Measurements from ENCODE around the gene TNFRSF11A.

TNFRSF11A gene

GRCh38 chr18:62345909-62346308 lies 20.8 kb downstream of the TNFRSF11A start:
- DNase-seq: no peak

DNA sequence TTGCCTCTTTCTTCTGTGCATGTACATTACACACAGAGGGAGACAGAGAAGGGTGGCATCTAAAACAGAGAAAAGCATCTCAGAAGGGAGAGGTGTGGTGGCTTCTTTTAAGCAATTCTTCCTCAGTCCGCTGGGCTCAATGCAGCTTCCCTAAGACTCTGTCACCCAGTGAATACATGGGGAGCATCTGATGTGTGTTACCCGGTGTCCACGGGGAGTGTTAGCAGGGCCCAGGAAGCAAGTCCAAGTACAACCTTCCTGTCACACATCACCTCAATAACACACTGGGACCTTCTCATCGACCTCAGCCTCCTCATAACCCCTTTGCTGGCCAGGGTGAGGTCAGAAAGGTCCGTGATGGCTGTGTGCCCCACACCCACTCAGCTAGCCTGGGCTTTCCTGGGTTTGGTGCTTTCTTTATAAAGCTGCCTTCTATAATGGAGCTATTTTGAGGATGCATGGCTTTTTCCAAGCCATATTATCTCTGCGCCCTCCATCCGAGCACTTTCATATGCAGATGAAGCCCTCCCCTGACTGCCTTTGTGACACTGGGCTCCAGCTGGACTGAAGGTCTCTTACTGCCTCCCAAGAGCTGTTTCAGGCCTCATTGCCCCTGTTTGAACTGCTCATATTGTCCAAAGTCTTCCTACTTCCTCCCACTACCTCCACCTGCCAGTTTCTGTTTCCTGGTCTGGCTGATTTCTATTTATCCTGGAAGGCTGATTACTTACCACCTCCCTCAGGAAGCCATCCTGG lies 21.4 kb downstream of the TNFRSF11A start:
- DNase-seq: no peak

DNA sequence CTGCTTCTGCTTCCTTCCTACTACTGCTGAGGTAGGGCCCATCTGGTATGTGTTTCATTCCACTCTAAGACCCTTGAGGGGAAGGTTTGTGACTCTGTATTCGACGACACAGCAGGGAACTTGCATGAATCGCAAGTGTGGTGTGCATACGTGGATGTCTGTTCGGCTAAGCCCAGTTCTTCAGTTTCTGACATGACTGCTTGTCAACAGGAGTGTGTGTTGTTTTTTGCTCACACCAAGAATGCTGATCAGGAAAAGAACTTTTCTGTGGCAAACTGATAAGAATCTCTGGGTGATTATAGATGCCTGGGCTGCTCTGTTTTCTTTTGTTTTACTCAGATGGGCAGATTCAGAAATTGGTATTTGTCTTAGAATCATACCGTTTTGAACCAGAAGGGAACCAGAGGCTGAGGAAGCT lies 22.0 kb downstream of the TNFRSF11A start:
- no peak for DNase-seq

DNA sequence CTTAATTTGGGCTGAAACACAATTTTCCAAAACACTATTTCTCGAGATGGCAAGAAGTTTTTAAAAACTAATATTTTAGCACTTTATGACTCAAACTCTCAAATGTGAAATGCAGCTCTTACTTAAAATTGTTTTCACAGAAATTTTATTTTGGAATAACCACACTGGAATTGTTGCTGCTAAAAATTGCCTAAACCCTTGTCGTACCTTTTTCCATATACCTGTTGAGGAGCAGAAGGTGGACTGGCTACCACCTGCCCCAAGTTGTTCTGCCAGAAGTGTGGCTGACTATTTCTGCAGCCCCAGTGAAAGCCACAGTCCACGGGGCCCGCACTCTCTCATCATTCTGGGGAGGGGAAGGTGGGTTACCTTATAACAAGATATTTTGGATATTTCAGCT lies 23.4 kb downstream of the TNFRSF11A start:
- no peak for DNase-seq

GRCh38 chr18:62353170-62353569 lies 28.1 kb downstream of the TNFRSF11A start:
- DNase-seq: no peak

DNA sequence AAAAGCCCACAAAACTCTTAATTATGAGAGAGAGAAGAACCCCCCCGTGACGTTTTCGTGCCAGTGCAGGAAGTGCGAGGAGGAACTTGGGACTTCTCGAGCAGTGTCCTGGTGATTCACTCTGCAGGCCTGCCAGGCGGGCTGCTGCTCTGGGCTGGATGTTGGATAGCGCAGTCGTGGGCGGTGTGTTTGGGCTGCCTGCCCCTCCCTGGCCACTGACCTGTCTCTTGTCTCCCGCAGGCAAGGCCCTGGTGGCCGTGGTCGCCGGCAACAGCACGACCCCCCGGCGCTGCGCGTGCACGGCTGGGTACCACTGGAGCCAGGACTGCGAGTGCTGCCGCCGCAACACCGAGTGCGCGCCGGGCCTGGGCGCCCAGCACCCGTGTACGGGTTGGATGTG lies 29.0 kb downstream of the TNFRSF11A start:
- DNase-seq: no peak

GRCh38 chr18:62357079-62357719 lies 32.1 kb downstream of the TNFRSF11A start:
- no peak for DNase-seq

DNA sequence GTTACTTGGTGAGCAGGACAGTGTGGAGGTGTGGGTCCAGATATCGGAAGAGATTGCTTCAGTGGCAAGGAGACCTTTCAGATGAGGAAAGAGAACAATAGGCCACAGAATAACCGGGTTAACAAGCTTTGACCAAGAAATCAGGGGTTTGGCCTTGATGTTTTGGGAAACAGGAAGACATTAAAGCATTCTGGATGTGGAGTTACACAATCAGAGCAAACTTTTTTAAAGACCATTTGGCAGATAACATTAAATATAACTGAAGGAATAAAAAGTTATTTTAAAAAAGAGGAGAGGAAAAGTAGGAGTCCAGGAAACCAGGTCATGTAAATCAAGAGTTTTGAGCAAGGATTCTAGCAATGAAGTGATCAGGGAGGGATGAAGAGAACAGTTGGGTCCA lies 35.7 kb downstream of the TNFRSF11A start:
- DNase-seq: no peak

DNA sequence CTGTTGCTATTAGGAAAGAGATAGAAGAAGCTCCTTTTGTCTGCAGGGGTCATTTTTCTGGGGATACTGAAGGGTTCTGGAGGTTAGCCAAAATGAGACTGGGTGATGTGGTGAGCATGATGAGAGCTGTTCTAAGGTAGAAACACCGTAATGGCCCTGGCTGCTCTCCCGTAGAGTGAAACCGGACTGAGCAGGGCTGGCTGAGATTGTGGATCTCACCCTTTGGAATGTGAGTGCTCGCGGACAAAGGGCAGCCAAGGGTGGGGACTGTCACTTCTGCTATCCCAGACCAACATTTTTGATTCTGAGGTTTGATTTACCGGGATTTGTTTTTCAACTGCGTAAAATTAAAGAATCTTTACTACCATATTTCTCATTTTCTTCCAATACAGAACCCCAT lies 36.2 kb downstream of the TNFRSF11A start:
- DNase-seq: no peak

GRCh38 chr18:62364558-62364957 lies 39.4 kb downstream of the TNFRSF11A start:
- DNase-seq: no peak

- DNase-seq: no peak
Measured at GRCh38 chr18:62365420-62365819, 40.3 kb downstream of the TNFRSF11A start.

DNA sequence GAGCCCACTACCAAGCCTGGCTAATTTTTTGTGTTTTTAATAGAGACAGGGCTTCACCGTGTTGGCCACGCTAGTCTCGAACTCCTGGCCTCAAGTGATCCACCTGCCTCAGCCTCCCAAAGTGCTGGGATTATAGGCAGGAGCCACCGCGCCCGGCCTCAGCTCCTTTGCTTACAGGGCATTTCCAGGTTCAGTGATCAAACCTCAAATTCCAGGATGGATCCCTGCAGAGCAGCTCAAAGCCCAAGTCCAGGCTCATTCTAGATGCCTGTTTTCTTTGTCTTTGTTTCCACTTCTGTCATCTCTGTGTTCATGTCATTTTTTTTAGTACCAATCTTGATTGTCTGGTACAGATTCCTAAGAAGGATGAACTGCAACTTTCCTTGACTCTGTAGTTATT lies 41.9 kb downstream of the TNFRSF11A start:
- DNase-seq: no peak

DNA sequence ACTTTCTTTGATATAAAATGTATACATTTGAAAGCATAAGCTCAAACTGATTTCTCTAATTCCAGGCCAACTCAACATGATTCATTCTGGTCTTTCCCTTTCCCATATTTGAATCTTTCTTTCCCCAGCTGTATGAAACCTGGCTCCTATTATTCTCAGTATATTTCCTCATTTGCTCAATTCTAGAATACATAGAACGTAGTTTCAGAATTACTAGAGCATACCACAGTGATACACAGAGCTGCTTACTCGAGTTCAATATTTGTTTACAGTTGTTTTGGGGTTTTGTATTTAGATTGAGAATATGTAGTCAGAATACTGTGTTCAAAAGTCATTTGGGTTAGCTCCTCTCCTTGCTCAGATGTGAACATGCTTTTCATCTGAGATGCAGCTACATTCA lies 43.0 kb downstream of the TNFRSF11A start:
- DNase-seq: no peak

DNA sequence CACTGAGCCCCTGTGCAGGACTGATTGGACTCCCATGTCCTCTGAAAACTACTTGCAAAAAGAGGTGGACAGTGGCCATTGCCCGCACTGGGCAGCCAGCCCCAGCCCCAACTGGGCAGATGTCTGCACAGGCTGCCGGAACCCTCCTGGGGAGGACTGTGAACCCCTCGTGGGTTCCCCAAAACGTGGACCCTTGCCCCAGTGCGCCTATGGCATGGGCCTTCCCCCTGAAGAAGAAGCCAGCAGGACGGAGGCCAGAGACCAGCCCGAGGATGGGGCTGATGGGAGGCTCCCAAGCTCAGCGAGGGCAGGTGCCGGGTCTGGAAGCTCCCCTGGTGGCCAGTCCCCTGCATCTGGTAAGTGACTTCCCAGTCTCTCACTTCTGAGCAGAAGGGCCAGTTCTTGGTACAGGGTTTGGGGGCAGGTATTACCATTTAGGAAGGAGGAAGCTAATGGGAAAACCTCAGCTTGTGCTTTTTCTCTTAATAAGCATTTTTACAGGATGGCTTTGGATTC lies 44.1 kb downstream of the TNFRSF11A start:
- DNase-seq: no peak

- no peak for DNase-seq
Measured at GRCh38 chr18:62370366-62370765, 45.3 kb downstream of the TNFRSF11A start.

- DNase-seq: no peak
Measured at GRCh38 chr18:62371436-62371835, 46.3 kb downstream of the TNFRSF11A start.

- DNase-seq: no peak
Measured at GRCh38 chr18:62372156-62372555, 47.0 kb downstream of the TNFRSF11A start.

- no peak for DNase-seq
Measured at GRCh38 chr18:62372882-62373281, 47.8 kb downstream of the TNFRSF11A start.

DNA sequence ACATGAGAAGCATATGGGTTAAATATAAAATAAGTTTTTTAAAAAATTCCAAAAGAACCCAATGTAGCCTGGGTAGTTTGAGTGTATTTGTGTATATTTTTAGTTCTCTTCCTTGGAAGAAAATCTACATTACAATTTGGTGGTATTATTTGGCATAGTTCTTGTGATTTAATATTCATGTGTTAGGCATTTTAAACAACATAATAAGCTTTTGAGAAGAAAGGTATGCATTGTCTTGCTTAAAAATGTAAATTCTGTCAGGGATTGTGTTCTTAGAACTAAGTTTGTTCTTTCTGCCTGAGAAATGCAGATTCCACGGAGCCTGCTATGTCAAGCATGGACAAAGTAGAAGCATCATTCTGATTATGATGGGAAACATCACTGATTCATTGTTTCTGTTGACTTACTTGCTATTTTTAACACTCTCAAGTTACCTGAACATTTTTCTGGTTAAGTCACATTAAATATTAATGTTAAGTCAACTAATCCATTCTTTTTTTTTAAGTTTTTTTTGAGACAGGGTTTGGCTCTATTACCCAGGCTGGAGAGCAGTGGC lies 49.4 kb downstream of the TNFRSF11A start:
- no peak for DNase-seq

GRCh38 chr18:62377131-62377807 lies 52.2 kb downstream of the TNFRSF11A start:
- no peak for DNase-seq

DNA sequence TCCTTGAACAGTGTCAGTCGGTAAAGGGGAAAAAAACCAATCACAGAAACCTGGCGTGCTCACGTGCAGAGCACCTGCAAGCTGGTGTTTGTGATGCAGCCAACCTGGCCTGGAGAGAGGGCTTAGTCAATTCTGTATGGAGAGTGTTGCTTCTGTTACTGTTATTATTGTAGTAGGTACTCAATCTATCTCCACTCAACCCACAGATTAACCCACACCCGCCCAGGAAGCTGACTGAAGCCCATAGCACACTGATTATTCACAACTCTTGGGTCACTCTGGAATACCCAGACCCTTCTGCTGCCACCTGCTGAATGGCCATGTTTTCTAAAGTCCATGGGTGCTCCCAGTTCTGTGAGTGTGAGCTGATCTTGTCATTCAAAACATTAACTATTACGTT lies 53.9 kb downstream of the TNFRSF11A start:
- DNase-seq: no peak

DNA sequence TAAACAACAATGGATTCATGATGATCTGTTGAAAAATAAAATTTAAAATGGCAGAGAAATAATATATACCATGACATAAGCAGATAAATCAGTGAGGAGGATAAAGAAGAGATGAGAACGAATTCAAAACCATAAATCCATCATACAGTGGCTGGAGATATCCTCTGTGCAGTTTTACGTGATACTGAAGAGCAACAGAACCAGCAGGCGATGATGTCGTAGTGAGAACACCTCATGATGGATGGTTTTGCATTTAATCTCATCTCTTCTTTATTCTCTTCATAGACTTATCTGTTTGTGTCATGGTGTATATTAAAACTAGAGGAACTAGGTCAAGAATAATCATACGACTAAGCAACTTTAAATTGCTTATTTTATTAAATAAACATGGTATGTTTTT lies 56.3 kb downstream of the TNFRSF11A start:
- no peak for DNase-seq

DNA sequence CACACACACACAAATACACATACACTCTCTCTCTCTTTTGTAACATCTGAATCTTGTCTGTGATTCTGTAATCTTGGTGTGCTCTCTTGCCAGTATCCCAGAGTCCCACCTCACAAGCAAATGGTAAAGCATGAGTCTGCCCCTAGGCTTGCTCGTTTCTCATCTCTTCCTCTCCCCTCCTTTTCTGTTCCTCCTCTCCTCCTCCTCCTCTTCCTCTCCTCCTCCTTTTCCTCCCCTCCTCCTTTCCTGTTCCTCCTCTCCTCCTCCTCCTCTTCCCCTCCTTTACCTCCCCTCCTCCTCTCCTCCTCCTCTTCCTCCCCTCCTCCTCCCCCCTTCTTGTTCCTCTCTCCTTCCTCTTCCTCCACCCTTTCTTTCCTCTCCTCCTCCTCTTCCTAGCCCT lies 59.0 kb downstream of the TNFRSF11A start:
- no peak for DNase-seq

All from stimulated activated CD8-positive, alpha-beta memory T cell treated with anti-CD3 and anti-CD28 coated beads, Interleukin-4, amount 100 ng/mL, for 48 hours (primary cell).